CD8-positive, alpha-beta memory T cell (primary cell): ENCODE measurements around the gene TULP1. TPM values are rescaled to one million over a fixed set of nuclear protein-coding genes. Genes with fewer than 3 reads are reported as not detected.

Experiments used
- CTCF ChIA-PET: fragments of 350-600 bp; sonication (Branson Sonifier 250); formaldehyde crosslinking; loops from one replicate; lab custom pipeline; 2021; ENCODE audit warnings: antibody characterized with exemption; lab: Charles Lee
- POLR2A ChIA-PET: fragments of 350-600 bp; sonication (Branson Sonifier 250); formaldehyde crosslinking; loops from one replicate; lab custom pipeline; 2021; ENCODE audit warnings: antibody characterized with exemption; lab: Charles Lee
- DNase-seq, 5 donors: peaks; one replicate each; pipeline versions ENCODE4 v3.0.0 to v3.0.0-alpha.2; 2020 to 2022; ENCODE audit warnings: mixed read lengths in 1 of 5
- H3K27ac ChIP-seq: one replicate; pipeline ENCODE4 v1.7.0; 2013; ENCODE audit warnings: low read depth, mild to moderate bottlenecking, low read length, moderate library complexity
- H3K27me3 ChIP-seq: 2 replicates; pipeline ENCODE4 v1.7.0; 2013; ENCODE audit warnings: low read length, mild to moderate bottlenecking; ENCODE audit not compliant: insufficient read depth, poor library complexity, severe bottlenecking
- H3K36me3 ChIP-seq: 2 replicates; pipeline ENCODE4 v1.7.0; 2013; ENCODE audit warnings: mild to moderate bottlenecking, low read length, moderate library complexity; ENCODE audit not compliant: insufficient read depth
- H3K4me1 ChIP-seq: 2 replicates; pipeline ENCODE4 v1.7.0; 2013; ENCODE audit warnings: mild to moderate bottlenecking, low read length, moderate library complexity; ENCODE audit not compliant: insufficient read depth
- H3K4me3 ChIP-seq: 2 replicates; pipeline ENCODE4 v1.7.0; 2013; ENCODE audit warnings: mild to moderate bottlenecking, low read length
- H3K9me3 ChIP-seq: 2 replicates; pipeline ENCODE4 v1.7.0; 2013; ENCODE audit warnings: mild to moderate bottlenecking, low read length
- H3K27ac Mint-ChIP-seq, 8 donors: one replicate each; pipeline ENCODE4 v1.8.0; 2020 to 2021; ENCODE audit warnings: mixed read lengths in 8 of 8, mild to moderate bottlenecking in 6 of 8, inconsistent platforms in 3 of 8, moderate library complexity in 3 of 8
- H3K27me3 Mint-ChIP-seq, 2 donors: one replicate each; pipeline ENCODE4 v1.8.0; 2020 to 2021; ENCODE audit warnings: mixed read lengths in 2 of 2, mild to moderate bottlenecking in 1 of 2, moderate library complexity in 1 of 2
- H3K36me3 Mint-ChIP-seq, 3 donors: one replicate each; pipeline ENCODE4 v1.8.0; 2020 to 2021; ENCODE audit warnings: mixed read lengths in 3 of 3, inconsistent platforms in 1 of 3, mild to moderate bottlenecking in 1 of 3
- H3K4me1 Mint-ChIP-seq, 3 donors: one replicate each; pipeline ENCODE4 v1.8.0; 2020 to 2021; ENCODE audit warnings: mixed read lengths in 3 of 3, inconsistent platforms in 1 of 3, mild to moderate bottlenecking in 1 of 3
- H3K4me3 Mint-ChIP-seq, 7 donors: one replicate each; pipeline ENCODE4 v1.8.0; 2020 to 2021; ENCODE audit warnings: mixed read lengths in 7 of 7, mild to moderate bottlenecking in 6 of 7, moderate library complexity in 4 of 7, inconsistent platforms in 2 of 7
- H3K9me3 Mint-ChIP-seq, 5 donors: one replicate each; pipeline ENCODE4 v1.8.0; 2020 to 2022; ENCODE audit warnings: mixed read lengths in 5 of 5, mild to moderate bottlenecking in 3 of 5, moderate library complexity in 2 of 5, inconsistent platforms in 1 of 5
- polyA plus RNA-seq: library from polyadenylated mRNA; unstranded; fragments of 300-500 nt; fragmentation: Illumina TruSeq; gene quantifications from one replicate; pipeline ENCODE4 v1.2.3, GENCODE V29; 2021
- total RNA-seq, 2 experiments: library from RNA; stranded (reverse); gene quantifications; one replicate each; pipeline ENCODE4 v1.2.3, GENCODE V29; 2021

TULP1 gene
- not detected for total RNA-seq
- not detected for polyA plus RNA-seq

- POLR2A ChIA-PET = no interaction called here
- H3K27ac Mint-ChIP-seq = no peak within 1 kb of the TSS
- H3K9me3 ChIP-seq = no peaks in the 10 kb centered on the region
- no peak within 1 kb of the TSS for H3K27ac ChIP-seq
- H3K4me1 Mint-ChIP-seq = peaks cover 0 to 2% (median 2%) of the 10 kb centered on the region in 3 donors
- H3K9me3 Mint-ChIP-seq = no peaks in the 10 kb centered on the region
- H3K27me3 Mint-ChIP-seq = peaks cover 18 to 21% of the 10 kb centered on the region in 2 donors
- no peaks in the 10 kb centered on the region for H3K4me1 ChIP-seq
- no peak for DNase-seq
- no peaks in the 10 kb centered on the region for H3K36me3 ChIP-seq
- CTCF ChIA-PET = interaction anchor here (1.1 kb wide), 1 partner anchor 11 kb away, joined by 3 read pairs; no protein-coding TSS in a partner anchor
- peaks cover 0 to 3% (median 0%) of the 10 kb centered on the region in 3 donors for H3K36me3 Mint-ChIP-seq
- H3K27me3 ChIP-seq = peaks cover 13% of the 10 kb centered on the region
- H3K4me3 Mint-ChIP-seq = no peak within 1 kb of the TSS
- no peak within 1 kb of the TSS for H3K4me3 ChIP-seq
These were observed at the start of gene TULP1 for GRCh38 chr6:35512740-35513139. TULP1 (minus strand) TSS chr6:35512896; CDS start chr6:35512858, 38 bp downstream.

GRCh38 chr6:35562060-35562459 is 49.4 kb upstream of the TULP1 start:
- Mint-ChIP-seq H3K27me3 (peaks cover 9 to 24% of the 10 kb centered on the region in 2 donors), H3K27ac (no peak overlapping the region), H3K9me3 (no peaks in the 10 kb centered on the region), H3K4me3 (no peak overlapping the region), H3K36me3 (no peaks in the 10 kb centered on the region), H3K4me1 (peaks cover 0 to under 1% (median 0%) of the 10 kb centered on the region in 3 donors)
- Histone ChIP-seq H3K36me3 (no peaks in the 10 kb centered on the region), H3K27me3 (no peaks in the 10 kb centered on the region), H3K9me3 (no peaks in the 10 kb centered on the region), H3K27ac (no peak overlapping the region), H3K4me3 (no peak overlapping the region), H3K4me1 (no peaks in the 10 kb centered on the region)
- POLR2A ChIA-PET = no interaction called here
- CTCF ChIA-PET = interaction anchor here (1.3 to 1.8 kb wide), 2 partner anchors 10 to 175 kb away, joined by 4 to 5 read pairs; partner anchors contain the start of gene ARMC12
- no peak for DNase-seq

GRCh38 chr6:35561113-35561512 is 48.4 kb upstream of the TULP1 start:
- H3K9me3 Mint-ChIP-seq = no peaks in the 10 kb centered on the region
- no peak overlapping the region for H3K4me3 ChIP-seq
- POLR2A ChIA-PET = no interaction called here
- H3K9me3 ChIP-seq = no peaks in the 10 kb centered on the region
- H3K4me3 Mint-ChIP-seq = no peak overlapping the region
- no peaks in the 10 kb centered on the region for H3K4me1 Mint-ChIP-seq
- H3K4me1 ChIP-seq = no peaks in the 10 kb centered on the region
- H3K27ac Mint-ChIP-seq = peak overlapping the region in 1 of 8 donors; percentile 61
- CTCF ChIA-PET = interaction anchor here (1.7 kb wide), 1 partner anchor 9 kb away, joined by 4 read pairs; no protein-coding TSS in a partner anchor
- no peaks in the 10 kb centered on the region for H3K36me3 ChIP-seq
- DNase-seq = no peak
- H3K36me3 Mint-ChIP-seq = no peaks in the 10 kb centered on the region
- no peak overlapping the region for H3K27ac ChIP-seq
- H3K27me3 Mint-ChIP-seq = peaks cover 9 to 24% of the 10 kb centered on the region in 2 donors
- H3K27me3 ChIP-seq = no peaks in the 10 kb centered on the region

GRCh38 chr6:35558571-35558970 is 45.9 kb upstream of the TULP1 start:
- no peaks in the 10 kb centered on the region for H3K4me1 Mint-ChIP-seq
- no peak overlapping the region for H3K27ac Mint-ChIP-seq
- H3K36me3 Mint-ChIP-seq = no peaks in the 10 kb centered on the region
- H3K4me1 ChIP-seq = no peaks in the 10 kb centered on the region
- POLR2A ChIA-PET = no interaction called here
- no peak overlapping the region for H3K27ac ChIP-seq
- no peaks in the 10 kb centered on the region for H3K27me3 ChIP-seq
- H3K9me3 ChIP-seq = no peaks in the 10 kb centered on the region
- CTCF ChIA-PET = no interaction called here
- H3K27me3 Mint-ChIP-seq = peaks cover 6 to 16% of the 10 kb centered on the region in 2 donors
- H3K36me3 ChIP-seq = no peaks in the 10 kb centered on the region
- no peak for DNase-seq
- no peak overlapping the region for H3K4me3 Mint-ChIP-seq
- no peaks in the 10 kb centered on the region for H3K9me3 Mint-ChIP-seq
- H3K4me3 ChIP-seq = no peak overlapping the region

GRCh38 chr6:35557239-35557638 is 44.5 kb upstream of the TULP1 start:
- peaks cover 0 to under 1% (median 0%) of the 10 kb centered on the region in 5 donors for H3K9me3 Mint-ChIP-seq
- Histone ChIP-seq H3K27me3 (no peaks in the 10 kb centered on the region), H3K4me1 (no peaks in the 10 kb centered on the region), H3K27ac (no peak overlapping the region), H3K9me3 (no peaks in the 10 kb centered on the region), H3K4me3 (no peak overlapping the region), H3K36me3 (no peaks in the 10 kb centered on the region)
- H3K4me3 Mint-ChIP-seq = no peak overlapping the region
- H3K4me1 Mint-ChIP-seq = peaks cover 3% of the 10 kb centered on the region in 3 donors
- peaks cover 0 to 3% (median 0%) of the 10 kb centered on the region in 3 donors for H3K36me3 Mint-ChIP-seq
- no peak overlapping the region for H3K27ac Mint-ChIP-seq
- ChIA-PET CTCF (interaction anchor here (1.8 kb wide), 1 partner anchor 35 kb away, joined by 7 read pairs; no protein-coding TSS in a partner anchor), POLR2A (no interaction called here)
- H3K27me3 Mint-ChIP-seq = peaks cover 6 to 9% of the 10 kb centered on the region in 2 donors
- DNase-seq = no peak

GRCh38 chr6:35554811-35555210 is 42.1 kb upstream of the TULP1 start:
- Histone ChIP-seq H3K27me3 (no peaks in the 10 kb centered on the region), H3K4me1 (no peaks in the 10 kb centered on the region), H3K27ac (no peak overlapping the region), H3K4me3 (no peak overlapping the region), H3K9me3 (peaks cover 5% of the 10 kb centered on the region), H3K36me3 (no peaks in the 10 kb centered on the region)
- Mint-ChIP-seq H3K4me3 (no peak overlapping the region), H3K4me1 (peaks cover 6 to 8% (median 7%) of the 10 kb centered on the region in 3 donors), H3K27ac (peak overlapping the region in 1 of 8 donors; percentile 5), H3K36me3 (peaks cover 0 to 12% (median 2%) of the 10 kb centered on the region in 3 donors), H3K27me3 (peaks cover 8 to 15% of the 10 kb centered on the region in 2 donors), H3K9me3 (peaks cover 0 to 13% (median 11%) of the 10 kb centered on the region in 5 donors)
- CTCF ChIA-PET = interaction anchor here (1.0 to 1.2 kb wide), 2 partner anchors 31 to 182 kb away, joined by 3 read pairs; partner anchors contain the start of gene ARMC12
- POLR2A ChIA-PET = no interaction called here
- DNase-seq = no peak

GRCh38 chr6:35553315-35553714 is 40.6 kb upstream of the TULP1 start:
- H3K27me3 ChIP-seq = no peaks in the 10 kb centered on the region
- H3K4me3 Mint-ChIP-seq = no peak overlapping the region
- peaks cover 8 to 17% of the 10 kb centered on the region in 2 donors for H3K27me3 Mint-ChIP-seq
- peaks cover 0 to 15% (median 12%) of the 10 kb centered on the region in 5 donors for H3K9me3 Mint-ChIP-seq
- H3K4me1 ChIP-seq = no peaks in the 10 kb centered on the region
- peaks cover 6 to 8% (median 7%) of the 10 kb centered on the region in 3 donors for H3K4me1 Mint-ChIP-seq
- H3K27ac Mint-ChIP-seq = no peak overlapping the region
- no peaks in the 10 kb centered on the region for H3K36me3 ChIP-seq
- POLR2A ChIA-PET = no interaction called here
- no peak overlapping the region for H3K4me3 ChIP-seq
- H3K27ac ChIP-seq = no peak overlapping the region
- DNase-seq = no peak
- peaks cover 0 to 14% (median 2%) of the 10 kb centered on the region in 3 donors for H3K36me3 Mint-ChIP-seq
- peaks cover 6% of the 10 kb centered on the region for H3K9me3 ChIP-seq
- CTCF ChIA-PET = interaction anchor here (1.1 to 3.3 kb wide), 6 partner anchors 10 to 183 kb away, joined by 3 to 21 read pairs (median 8); partner anchors contain the start of genes ARMC12 and FANCE

GRCh38 chr6:35552285-35552917 is 39.7 kb upstream of the TULP1 start:
- peaks cover 6 to 8% (median 7%) of the 10 kb centered on the region in 3 donors for H3K4me1 Mint-ChIP-seq
- POLR2A ChIA-PET = interaction anchor here (0.5 to 1.4 kb wide), 2 partner anchors 30 to 209 kb away, joined by 3 read pairs; no protein-coding TSS in a partner anchor
- Histone ChIP-seq H3K4me3 (no peak overlapping the region), H3K27ac (no peak overlapping the region), H3K4me1 (no peaks in the 10 kb centered on the region), H3K9me3 (peaks cover 6% of the 10 kb centered on the region), H3K36me3 (no peaks in the 10 kb centered on the region), H3K27me3 (no peaks in the 10 kb centered on the region)
- peaks cover 0 to 15% (median 12%) of the 10 kb centered on the region in 5 donors for H3K9me3 Mint-ChIP-seq
- peaks cover 14 to 24% of the 10 kb centered on the region in 2 donors for H3K27me3 Mint-ChIP-seq
- CTCF ChIA-PET = interaction anchor here (0.8 to 3.3 kb wide), 18 partner anchors 9 to 256 kb away, joined by 3 to 21 read pairs (median 4); partner anchors contain the start of genes ARMC12, FANCE and RPL10A
- no peak overlapping the region for H3K27ac Mint-ChIP-seq
- H3K36me3 Mint-ChIP-seq = peaks cover 0 to 14% (median 2%) of the 10 kb centered on the region in 3 donors
- H3K4me3 Mint-ChIP-seq = peak overlapping the region in 1 of 7 donors; percentile 35
- DNase-seq = peak; percentile 43 to 68 (median 60)
